Breast epithelium (tissue), 4 donors: ENCODE measurements around the gene CYP1B1. TPM values are rescaled to one million over a fixed set of nuclear protein-coding genes. Genes with fewer than 3 reads are reported as not detected.

Experiments used
- DNase-seq, 2 donors: peaks; one replicate each; pipeline ENCODE4 v3.0.0-alpha.2; 2019; ENCODE audit warnings: low spot score in 2 of 2
- H3K27ac ChIP-seq, 2 donors: fragments of 200-600 bp; sonication (generic) in 1 of 2; one replicate each; pipeline ENCODE4 v1.5.1; 2016 to 2019; ENCODE audit warnings: mild to moderate bottlenecking in 1 of 2
- H3K27me3 ChIP-seq, 2 donors: fragments of 200-600 bp; sonication (generic) in 1 of 2; one replicate each; pipeline versions ENCODE4 v1.5.1 to v1.6.0; 2017 to 2019; ENCODE audit warnings: control low read depth in 1 of 2, mild to moderate bottlenecking in 1 of 2
- H3K36me3 ChIP-seq: fragments of 200-600 bp; one replicate; pipeline ENCODE4 v1.5.1; 2019
- H3K4me1 ChIP-seq, 2 donors: fragments of 200-600 bp; sonication (generic); one replicate each; pipeline ENCODE4 v1.5.1; 2016 to 2019; ENCODE audit warnings: control low read depth in 1 of 2
- H3K4me3 ChIP-seq, 3 donors: fragments of 200-600 bp; sonication (generic); 1 replicate in 2 of 3; 2 replicates in 1 of 3; pipeline ENCODE4 v1.5.1; 2016 to 2019; ENCODE audit warnings: mild to moderate bottlenecking in 3 of 3, moderate library complexity in 2 of 3
- H3K9me3 ChIP-seq, 2 donors: fragments of 200-600 bp; sonication (generic) in 1 of 2; one replicate each; pipeline ENCODE4 v1.5.1; 2016 to 2019; ENCODE audit warnings: control low read depth in 1 of 2
- POLR2A ChIP-seq: fragments of 450-650 bp; IDR thresholded peaks from one replicate; pipeline ENCODE4 v1.6.1; 2016; ENCODE audit warnings: antibody characterized with exemption, mild to moderate bottlenecking, moderate library complexity
- POLR2AphosphoS5 ChIP-seq, 3 donors: sonication (generic); formaldehyde crosslinking; IDR thresholded peaks; one replicate each; pipeline ENCODE4 v1.6.1; 2017; ENCODE audit warnings: antibody characterized with exemption in 3 of 3
- intact Hi-C: fragments of 100-400 bp; cut with DNase I; formaldehyde crosslinking; loops from one replicate; pipeline ENCODE4 v1.15.1; 2023; ENCODE audit warnings: low total_unique reads
- total RNA-seq, 3 donors: library from RNA; depleted of rRNA; stranded (reverse); fragments of >200 nt; gene quantifications; one replicate each; pipeline ENCODE4 v1.1.0, GENCODE V29; 2016
- TF ChIP-seq, protein P1 (sequence below), 3 donors: fragments of 450-650 bp; IDR thresholded peaks; one replicate each; pipeline ENCODE4 v1.5.1; 2016 to 2017; ENCODE audit warnings: antibody characterized with exemption in 3 of 3, mild to moderate bottlenecking in 3 of 3, moderate library complexity in 3 of 3

Gene CYP1B1
- total RNA-seq, result 100 to 1,000 TPM in 1 of 3 donors, 10 to 100 TPM in 2; 32.9 to 166 (median 39.0) TPM

- no peaks in the 10 kb centered on the region for H3K9me3 ChIP-seq
- H3K36me3 ChIP-seq, result no peaks in the 10 kb centered on the region
- H3K27me3 ChIP-seq, result peaks cover 0 to 13% of the 10 kb centered on the region in 2 donors
- H3K27ac ChIP-seq, result peak within 1 kb of the TSS; percentile 89 to 97
- intact Hi-C loops, result no loop called here
- peak in 1 of 2 donors; percentile 52 for DNase-seq
- H3K4me1 ChIP-seq, result peaks cover 0 to 3% of the 10 kb centered on the region in 2 donors
- TF ChIP-seq POLR2A (no peak), POLR2AphosphoS5 (IDR thresholded peaks at IDR 0.05) (no peak)
- TF ChIP-seq, protein P1, sequence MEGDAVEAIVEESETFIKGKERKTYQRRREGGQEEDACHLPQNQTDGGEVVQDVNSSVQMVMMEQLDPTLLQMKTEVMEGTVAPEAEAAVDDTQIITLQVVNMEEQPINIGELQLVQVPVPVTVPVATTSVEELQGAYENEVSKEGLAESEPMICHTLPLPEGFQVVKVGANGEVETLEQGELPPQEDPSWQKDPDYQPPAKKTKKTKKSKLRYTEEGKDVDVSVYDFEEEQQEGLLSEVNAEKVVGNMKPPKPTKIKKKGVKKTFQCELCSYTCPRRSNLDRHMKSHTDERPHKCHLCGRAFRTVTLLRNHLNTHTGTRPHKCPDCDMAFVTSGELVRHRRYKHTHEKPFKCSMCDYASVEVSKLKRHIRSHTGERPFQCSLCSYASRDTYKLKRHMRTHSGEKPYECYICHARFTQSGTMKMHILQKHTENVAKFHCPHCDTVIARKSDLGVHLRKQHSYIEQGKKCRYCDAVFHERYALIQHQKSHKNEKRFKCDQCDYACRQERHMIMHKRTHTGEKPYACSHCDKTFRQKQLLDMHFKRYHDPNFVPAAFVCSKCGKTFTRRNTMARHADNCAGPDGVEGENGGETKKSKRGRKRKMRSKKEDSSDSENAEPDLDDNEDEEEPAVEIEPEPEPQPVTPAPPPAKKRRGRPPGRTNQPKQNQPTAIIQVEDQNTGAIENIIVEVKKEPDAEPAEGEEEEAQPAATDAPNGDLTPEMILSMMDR (IDR thresholded peaks at IDR 0.05), result no peak
- peak within 1 kb of the TSS; percentile 58 to 88 (median 70) for H3K4me3 ChIP-seq
These were observed at the start of gene CYP1B1 for GRCh38 chr2:38075507-38076151. Gene CYP1B1, minus strand, starts transcription at chr2:38076151. Its CDS starts 763 bp downstream, at chr2:38075388.

DNA sequence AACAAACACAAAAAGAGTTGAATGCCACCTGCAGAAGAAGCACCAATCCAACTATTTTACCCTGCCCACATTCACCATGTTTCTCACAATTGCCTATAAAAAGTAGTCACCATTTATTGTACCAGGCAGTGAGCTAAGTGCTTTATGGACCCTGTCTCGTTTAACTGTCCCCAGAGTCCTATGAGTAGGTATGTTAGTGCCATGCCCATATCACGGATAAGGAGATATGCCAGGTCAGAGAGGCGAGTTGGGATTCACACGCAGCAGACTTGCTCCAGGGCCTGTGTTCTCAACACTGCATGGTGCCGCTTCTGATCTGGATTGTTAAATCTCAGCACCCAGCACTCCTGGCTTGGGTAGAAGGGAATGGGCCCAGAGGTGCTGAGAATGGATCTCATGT is 49.1 kb upstream of the CYP1B1 start:
- Histone ChIP-seq H3K4me1 (no peaks in the 10 kb centered on the region), H3K9me3 (peaks cover 7 to 14% of the 10 kb centered on the region in 2 donors), H3K4me3 (no peak overlapping the region), H3K27me3 (no peaks in the 10 kb centered on the region), H3K36me3 (no peaks in the 10 kb centered on the region), H3K27ac (no peak overlapping the region)
- TF ChIP-seq, protein P1 (IDR thresholded peaks at IDR 0.05), result no peak
- TF ChIP-seq POLR2A, result no peak
- no peak for TF ChIP-seq POLR2AphosphoS5 (IDR thresholded peaks at IDR 0.05)
- intact Hi-C loops, result loop anchor here (10.0 kb wide), 1 partner anchor 510 kb away; no protein-coding TSS in a partner anchor
- DNase-seq, result no peak

- H3K4me3 ChIP-seq, result no peak overlapping the region
- no peaks in the 10 kb centered on the region for H3K4me1 ChIP-seq
- no peaks in the 10 kb centered on the region for H3K36me3 ChIP-seq
- peaks cover 7 to 14% of the 10 kb centered on the region in 2 donors for H3K9me3 ChIP-seq
- no peak for DNase-seq
- H3K27ac ChIP-seq, result no peak overlapping the region
- H3K27me3 ChIP-seq, result no peaks in the 10 kb centered on the region
- TF ChIP-seq POLR2A (no peak), POLR2AphosphoS5 (IDR thresholded peaks at IDR 0.05) (no peak)
- TF ChIP-seq, protein P1 (IDR thresholded peaks at IDR 0.05), result no peak
- intact Hi-C loops, result loop anchor here (10.0 kb wide), 1 partner anchor 509 kb away; no protein-coding TSS in a partner anchor
These were observed 48.0 kb upstream of the CYP1B1 start for GRCh38 chr2:38123911-38124310.

- Histone ChIP-seq H3K27me3 (no peaks in the 10 kb centered on the region), H3K27ac (peak overlapping the region in 1 of 2 donors; percentile 8), H3K9me3 (peaks cover 2 to 9% of the 10 kb centered on the region in 2 donors), H3K4me3 (no peak overlapping the region), H3K4me1 (no peaks in the 10 kb centered on the region), H3K36me3 (no peaks in the 10 kb centered on the region)
- intact Hi-C loops, result loop anchor here (10.0 kb wide), 1 partner anchor 508 kb away; no protein-coding TSS in a partner anchor
- DNase-seq, result no peak
- TF ChIP-seq POLR2A (no peak), POLR2AphosphoS5 (IDR thresholded peaks at IDR 0.05) (no peak)
- TF ChIP-seq, protein P1 (IDR thresholded peaks at IDR 0.05), result no peak
These were observed 46.4 kb upstream of the CYP1B1 start for GRCh38 chr2:38122344-38122743.

- Histone ChIP-seq H3K4me3 (no peak overlapping the region), H3K27ac (no peak overlapping the region), H3K27me3 (no peaks in the 10 kb centered on the region), H3K4me1 (no peaks in the 10 kb centered on the region), H3K36me3 (no peaks in the 10 kb centered on the region), H3K9me3 (peaks cover 0 to under 1% of the 10 kb centered on the region in 2 donors)
- TF ChIP-seq POLR2A (no peak), POLR2AphosphoS5 (IDR thresholded peaks at IDR 0.05) (no peak)
- TF ChIP-seq, protein P1 (IDR thresholded peaks at IDR 0.05), result no peak
- intact Hi-C loops, result loop anchor here (2.0 to 10.0 kb wide), 2 partner anchors 53 to 507 kb away; no protein-coding TSS in a partner anchor
- DNase-seq, result no peak
These were observed 45.5 kb upstream of the CYP1B1 start for GRCh38 chr2:38121481-38121880.
